GM18508 (cell line): ENCODE data around the gene LSM8.
"Not testable (repeated sequence)": the region's sequence is repeated elsewhere in the genome, so short reads cannot be mapped to it uniquely, and the experiment has no call there.

Source experiments
- ATAC-seq: cut with Tn5 transposase; IDR thresholded peaks from one replicate; pipeline ENCODE4 v1.9.1; 2021; ENCODE audit warnings: moderate number of reproducible peaks; ENCODE audit not compliant: insufficient read depth, unreplicated experiment

Gene LSM8

DNA sequence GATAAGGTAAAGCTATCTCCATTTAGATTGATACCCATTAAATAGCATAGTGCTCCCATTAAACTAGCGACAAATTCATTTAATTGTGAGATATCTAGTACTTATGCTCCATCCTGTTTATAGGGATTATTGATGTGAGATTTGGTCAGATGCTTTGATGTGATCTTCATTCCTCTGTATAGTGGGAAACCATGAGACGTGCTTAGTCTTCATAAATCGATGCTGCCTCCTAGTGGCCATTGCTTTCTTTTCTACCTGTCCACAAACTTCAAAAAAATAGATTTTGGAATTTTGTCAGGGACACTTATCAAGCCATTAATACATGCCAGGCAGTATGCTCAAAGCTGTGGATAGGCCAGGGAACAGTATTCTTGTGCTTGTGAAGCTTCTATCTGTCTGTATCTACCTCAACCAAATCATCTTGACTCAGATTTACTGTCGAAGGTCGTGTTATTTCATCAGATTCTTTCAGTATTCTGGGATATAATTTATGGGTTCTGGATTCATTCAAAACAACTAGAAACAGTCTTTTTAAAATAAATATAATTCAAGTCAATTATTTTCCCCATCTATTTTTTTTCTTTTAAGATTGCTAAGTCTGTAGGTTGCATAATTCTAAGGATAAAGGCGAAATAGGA, 12.0 kb downstream of the LSM8 start:
- ATAC-seq, result peak; percentile 67

DNA sequence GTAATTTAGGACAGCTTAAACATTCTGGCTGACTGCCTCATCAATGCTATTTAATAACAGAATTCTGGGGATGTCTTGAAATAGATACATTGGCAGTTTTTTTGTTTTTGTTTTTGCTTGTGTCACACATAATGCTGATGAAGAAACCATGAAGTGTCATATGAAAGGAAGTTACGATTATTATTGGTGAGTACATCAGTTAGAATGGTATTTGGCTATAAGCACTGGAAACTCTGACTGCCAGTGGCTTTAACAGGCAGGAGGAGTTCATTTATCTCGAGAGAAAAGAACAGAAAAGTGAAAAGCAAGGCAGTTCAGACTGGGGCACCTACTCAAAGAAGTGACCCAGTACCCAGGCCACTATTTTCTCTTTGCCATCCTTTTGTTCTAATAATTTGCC, 18.1 kb downstream of the LSM8 start:
- ATAC-seq, result no peak

DNA sequence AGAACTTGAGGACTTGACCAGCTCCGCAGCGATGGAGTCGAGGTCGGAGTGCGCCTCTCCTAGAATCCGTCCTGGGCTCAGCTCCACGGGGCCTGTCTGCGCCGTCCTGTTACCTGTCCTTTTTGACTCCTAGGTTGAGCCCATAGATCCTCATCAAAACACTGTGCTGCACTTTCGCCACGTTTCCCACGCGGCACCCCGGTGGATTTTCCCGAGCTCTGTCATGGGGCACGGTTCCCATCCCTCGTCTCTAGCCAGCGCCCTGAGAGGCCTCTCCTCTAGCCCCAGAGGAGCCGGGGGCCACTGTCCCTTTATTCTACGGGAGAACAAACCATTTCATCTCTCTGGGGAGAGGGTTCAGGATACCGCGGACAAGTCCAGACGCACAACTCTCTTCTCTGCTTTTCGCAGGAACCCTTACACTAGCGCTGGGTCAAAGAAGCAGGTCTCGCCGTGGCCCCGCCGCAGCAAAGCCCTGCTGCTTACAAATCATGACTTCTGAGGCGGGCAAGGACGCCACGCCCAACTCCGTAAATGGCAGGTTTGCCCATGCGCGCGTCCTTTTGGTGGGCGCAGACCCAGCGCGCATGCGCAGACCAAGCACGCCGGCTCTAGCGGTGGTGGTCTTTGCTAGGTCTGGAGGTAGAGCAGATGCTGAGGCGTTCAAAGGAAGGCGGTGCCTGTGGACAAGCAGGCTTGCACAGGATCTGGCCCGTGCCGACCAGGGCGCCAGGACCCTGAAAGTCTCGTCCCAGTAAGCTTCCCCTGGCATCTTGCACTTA, 30.3 kb downstream of the LSM8 start:
- peak; percentile 90 for ATAC-seq

DNA sequence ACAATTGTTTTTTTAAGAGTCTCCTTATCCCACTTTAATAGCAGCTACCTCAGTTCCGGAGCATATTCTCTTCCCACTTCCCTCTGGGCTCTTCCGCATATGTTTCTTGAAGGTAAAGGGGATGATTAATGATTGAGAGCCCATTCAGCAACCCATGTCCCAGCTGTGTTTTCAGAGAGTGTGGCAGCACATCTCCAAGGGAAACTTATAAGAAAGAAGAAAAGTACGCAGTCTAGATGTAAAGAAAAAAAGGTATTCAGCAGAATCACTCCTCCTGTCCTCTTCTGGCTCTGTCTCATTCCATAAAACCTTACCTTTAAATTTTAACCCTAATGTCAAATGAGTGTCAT, 30.8 kb downstream of the LSM8 start:
- ATAC-seq, result no peak

DNA sequence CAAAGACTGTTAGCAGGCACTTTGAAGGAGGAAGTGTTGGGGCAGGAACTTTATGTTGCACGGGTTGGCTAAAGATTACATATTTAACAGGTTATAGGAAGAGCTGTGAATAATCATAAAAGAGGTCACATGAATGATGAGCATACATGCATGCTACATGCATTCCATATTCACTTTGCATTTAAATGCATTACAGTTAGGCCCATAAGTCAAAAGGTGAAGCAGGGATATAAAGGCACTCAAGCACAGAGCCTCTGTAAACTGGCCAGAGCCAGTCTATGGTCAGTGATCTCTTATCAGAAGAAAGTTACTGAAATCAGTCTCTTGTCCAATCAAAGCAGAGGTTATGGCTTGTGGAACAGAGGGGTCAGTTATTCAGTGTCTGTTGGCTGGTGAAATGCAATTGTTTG, 33.3 kb downstream of the LSM8 start:
- no peak for ATAC-seq

DNA sequence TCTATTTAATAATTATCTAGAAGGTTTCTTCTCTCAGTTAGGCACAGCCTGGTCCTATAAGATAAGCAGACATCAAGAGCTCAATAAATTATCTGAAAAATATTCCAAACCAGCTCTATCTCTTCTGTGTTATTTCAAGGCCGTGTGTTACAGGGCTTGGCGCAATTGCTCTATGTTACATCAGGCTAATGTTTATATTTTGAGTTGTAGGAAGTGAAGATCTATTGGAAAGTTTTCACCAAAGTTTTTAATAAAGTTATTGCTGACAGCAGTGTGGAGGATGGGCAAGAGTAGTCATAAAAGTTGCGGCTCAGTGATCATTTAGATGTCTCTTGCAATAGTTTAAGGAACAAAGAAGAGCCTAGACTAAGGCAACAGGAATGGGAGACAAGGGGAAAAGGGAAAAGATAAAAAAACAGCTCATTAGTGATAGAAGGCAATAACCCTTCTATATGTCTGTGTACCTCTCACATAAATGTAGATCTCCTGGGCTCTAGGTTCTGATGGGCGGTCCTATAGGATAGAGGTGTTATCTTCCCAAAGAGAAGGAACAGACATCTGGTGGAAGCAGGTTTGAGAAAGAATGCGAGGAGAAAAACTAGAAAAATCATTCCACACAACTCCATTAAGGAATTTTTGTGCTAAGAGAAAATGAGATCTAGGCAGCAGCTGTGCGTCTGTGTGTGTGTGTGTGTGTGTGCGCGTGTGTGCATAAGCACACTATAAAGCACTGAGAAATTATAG, 34.6 kb downstream of the LSM8 start:
- ATAC-seq, result no peak

DNA sequence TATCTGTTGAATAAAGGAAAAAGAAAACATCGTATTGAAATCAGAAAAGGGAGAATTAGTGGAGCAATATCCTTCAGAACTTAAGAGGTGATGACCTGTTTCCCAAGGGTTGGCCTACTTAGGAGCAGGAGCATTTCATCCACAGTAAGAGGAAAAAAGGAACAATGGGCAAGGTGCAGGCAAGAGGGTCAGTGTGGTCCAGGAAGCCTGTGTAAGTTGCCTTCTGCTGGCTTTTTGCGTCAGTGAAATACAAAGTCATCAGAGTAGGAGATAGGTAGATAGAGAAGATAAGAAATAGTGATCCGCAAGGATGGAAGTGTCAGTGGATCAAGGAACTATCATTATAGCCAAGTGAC, 35.2 kb downstream of the LSM8 start:
- no peak for ATAC-seq

DNA sequence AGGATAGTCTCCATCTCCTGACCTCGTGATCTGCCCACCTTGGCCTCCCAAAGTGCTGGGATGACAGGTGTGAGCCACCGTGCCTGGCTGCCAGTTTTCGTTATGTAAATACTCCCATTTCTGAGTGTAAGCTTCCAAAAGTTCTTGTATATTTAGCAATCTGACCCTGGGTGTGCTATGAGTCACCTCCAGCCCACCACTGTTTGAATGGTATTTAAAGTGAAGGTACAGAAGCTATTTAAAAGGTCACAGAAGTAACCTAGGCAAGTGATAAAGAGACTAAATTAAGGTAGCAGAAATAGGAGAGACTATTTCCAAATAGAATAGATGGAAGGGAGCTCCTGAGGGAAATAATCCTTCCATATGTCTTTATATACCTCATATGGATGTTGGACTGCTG, 36.6 kb downstream of the LSM8 start:
- no peak for ATAC-seq

DNA sequence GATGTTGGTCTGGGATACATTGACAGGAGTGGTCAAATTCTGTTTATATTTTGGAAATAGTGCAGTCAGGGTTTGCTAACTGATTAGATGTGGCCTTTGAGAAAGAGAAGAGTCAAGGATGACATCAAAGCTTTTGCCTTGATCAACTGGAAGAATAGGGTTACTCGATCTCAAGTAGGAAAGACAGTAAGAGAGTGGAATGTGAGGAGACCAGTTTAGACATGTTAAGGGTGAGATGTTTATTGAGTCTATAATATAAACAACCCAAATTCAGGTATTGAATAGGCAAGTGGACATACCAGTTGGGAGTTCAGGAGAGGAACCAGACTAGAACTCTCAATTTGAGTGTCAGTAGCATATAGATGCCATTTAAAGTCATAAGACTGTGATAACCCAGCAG, 38.6 kb downstream of the LSM8 start:
- no peak for ATAC-seq

DNA sequence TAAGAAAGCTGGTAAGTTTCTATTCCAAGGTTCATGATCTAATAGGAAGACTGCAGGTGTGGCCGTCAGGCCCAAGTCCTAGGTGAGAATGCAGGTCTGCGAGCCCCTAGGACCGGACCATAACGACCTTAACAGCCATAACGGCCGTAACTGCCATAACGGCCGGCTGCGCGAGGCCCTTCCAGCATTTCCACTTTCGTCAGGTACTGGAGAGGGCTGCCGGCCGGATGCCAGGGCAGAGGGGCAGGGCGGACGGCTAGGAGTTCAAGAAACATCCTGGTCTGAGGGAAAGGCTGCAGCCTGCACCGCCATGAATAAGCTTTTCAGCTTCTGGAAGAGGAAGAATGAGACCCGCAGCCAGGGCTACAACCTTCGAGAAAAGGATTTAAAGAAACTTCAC, 40.6 kb downstream of the LSM8 start, which contains the start of gene ANKRD7:
TSS of gene ANKRD7 (plus strand) at position 184 of the 400 bp plus-strand sequence. CDS start at position 311, 127 bp downstream.
- no peak for ATAC-seq

DNA sequence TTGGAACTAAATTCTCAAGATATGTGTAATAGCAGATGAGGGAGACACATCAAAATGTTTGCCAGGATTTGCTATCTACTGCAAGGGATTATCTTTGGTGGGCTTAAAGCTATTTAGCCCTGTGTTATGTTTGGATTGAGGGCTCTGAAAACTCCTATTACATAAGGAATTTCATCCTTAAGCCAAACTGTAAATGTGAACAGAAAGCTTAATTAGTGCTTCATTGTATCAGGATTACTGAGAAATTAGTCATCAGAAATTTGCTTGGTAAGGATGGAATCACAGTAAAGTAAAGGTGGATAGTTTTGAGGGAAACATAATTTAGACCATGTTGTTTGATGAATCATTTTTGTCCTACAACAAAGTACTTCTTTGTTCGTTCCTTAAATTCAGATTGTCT, 48.9 kb downstream of the LSM8 start:
- ATAC-seq, result no peak

DNA sequence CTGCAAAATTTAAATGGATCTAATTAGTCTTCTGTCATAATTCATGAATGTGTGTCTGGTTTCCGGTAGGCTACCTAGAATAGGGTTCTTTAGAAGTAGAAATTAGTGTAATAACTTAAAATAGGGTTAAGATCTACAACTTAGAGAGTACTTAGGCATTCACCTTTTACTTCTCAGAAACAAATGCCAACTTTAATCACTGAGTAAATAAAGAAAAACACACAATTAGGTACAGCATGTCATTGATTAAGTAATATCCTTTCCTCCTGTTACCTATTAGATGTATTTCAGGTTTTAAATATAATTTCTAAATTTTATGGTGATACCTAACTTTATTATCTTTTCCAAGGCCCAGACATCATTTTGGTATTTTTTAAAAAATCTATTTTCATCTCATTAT, 49.8 kb downstream of the LSM8 start:
- no peak for ATAC-seq

DNA sequence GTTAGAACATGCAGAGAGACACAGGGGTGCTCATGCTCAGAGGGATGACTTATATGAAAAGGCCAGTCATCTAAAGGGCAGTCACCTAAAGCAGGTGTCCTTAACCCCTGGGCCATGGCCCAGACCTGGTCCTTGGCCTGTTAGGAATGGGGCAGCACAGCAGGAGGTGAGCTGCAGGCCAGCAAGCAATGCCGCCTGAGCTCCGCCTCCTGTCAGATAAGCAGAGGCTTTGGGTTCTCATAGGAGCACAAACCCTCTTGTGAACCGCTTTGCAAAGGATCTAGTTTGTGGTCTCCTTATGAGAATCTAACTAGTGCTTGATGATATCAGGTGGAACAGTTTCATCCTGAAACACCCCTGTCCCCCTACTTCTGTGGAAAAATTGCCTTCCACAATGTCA, 55.0 kb downstream of the LSM8 start:
- no peak for ATAC-seq

DNA sequence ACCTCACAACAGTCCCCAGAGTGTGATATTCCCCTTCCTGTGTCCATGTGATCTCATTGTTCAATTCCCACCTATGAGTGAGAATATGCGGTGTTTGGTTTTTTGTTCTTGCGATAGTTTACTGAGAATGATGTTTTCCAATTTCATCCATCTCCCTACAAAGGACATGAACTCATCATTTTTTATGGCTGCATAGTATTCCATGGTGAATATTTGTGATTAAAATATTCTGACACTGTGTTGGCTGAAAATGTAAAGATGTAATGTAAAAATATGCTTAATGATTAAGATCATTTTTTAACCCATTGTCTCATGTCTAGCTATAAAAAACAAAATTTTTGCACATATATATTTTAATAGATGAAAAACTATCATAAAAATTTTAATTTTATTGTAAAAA, 56.4 kb downstream of the LSM8 start:
- ATAC-seq, result not testable (repeated sequence)
